SK-N-SH (cell line): Measurements from ENCODE around the gene PGLYRP4. TPM values are rescaled to one million over a fixed set of nuclear protein-coding genes. Genes with fewer than 3 reads are reported as not detected.

Experiments
- CTCF ChIA-PET: fragments of 300-600, 350-600 bp; formaldehyde crosslinking; extraction: SDS; loops from one replicate; lab custom pipeline; 2021; lab: Yijun Ruan, JAX
- POLR2A ChIA-PET: fragments of 350-600 bp; sonication (Branson Sonifier 250); formaldehyde crosslinking; extraction: SDS; loops from one replicate; lab custom pipeline; 2020; ENCODE audit warnings: antibody characterized with exemption, inconsistent platforms; lab: Yijun Ruan, JAX
- DNase-seq: peaks from one replicate; pipeline ENCODE4 v3.0.0; 2012
- H2AFZ ChIP-seq: fragments of 200-600 bp; sonication (generic); 2 replicates; pipeline ENCODE4 v1.8.1; 2016; ENCODE audit warnings: antibody characterized with exemption, mild to moderate bottlenecking, low read depth
- H3F3A ChIP-seq: fragments of 200-600 bp; sonication (generic); replicated peaks from 2 replicates; pipeline ENCODE3; 2016; ENCODE audit warnings: antibody characterized with exemption, mild to moderate bottlenecking; ENCODE audit not compliant: insufficient read depth
- H3K27ac ChIP-seq, 2 experiments: fragments of 200-500 bp in 1 of 2; fragments of 200-600 bp in 1 of 2; sonication (Bioruptor generic) in 1 of 2; sonication (generic), shearing (Covaris generic) in 1 of 2; 2 replicates each; pipeline versions ENCODE4 v1.5.1 to v1.6.1; 2014 to 2016; ENCODE audit warnings: low read depth in 2 of 2, inconsistent platforms in 1 of 2, low read length in 1 of 2, mild to moderate bottlenecking in 1 of 2, mixed read lengths in 1 of 2
- H3K27me3 ChIP-seq: fragments of 200-600 bp; sonication (generic), shearing (Covaris generic); 2 replicates; pipeline ENCODE4 v1.6.1; 2016; ENCODE audit warnings: mixed run types; ENCODE audit not compliant: insufficient read depth
- H3K36me3 ChIP-seq, 2 experiments: fragments of 200-500 bp in 1 of 2; fragments of 200-600 bp in 1 of 2; sonication (Bioruptor generic) in 1 of 2; sonication (generic) in 1 of 2; replicated peaks in 1 of 2; 2 replicates each; pipeline versions ENCODE3 to v1.5.1; 2014 to 2016; ENCODE audit warnings: low read length in 1 of 2, mild to moderate bottlenecking in 1 of 2; ENCODE audit not compliant: insufficient read depth in 2 of 2, control insufficient read depth in 1 of 2
- H3K4me1 ChIP-seq, 2 experiments: fragments of 200-500 bp in 1 of 2; fragments of 200-600 bp in 1 of 2; sonication (Bioruptor generic) in 1 of 2; sonication (generic), shearing (Covaris generic) in 1 of 2; 2 replicates each; pipeline versions ENCODE4 v1.5.1 to v1.6.1; 2014 to 2016; ENCODE audit warnings: low read depth in 1 of 2, low read length in 1 of 2, mixed run types in 1 of 2; ENCODE audit not compliant: insufficient read depth in 2 of 2, control insufficient read depth in 1 of 2
- H3K4me2 ChIP-seq: fragments of 200-600 bp; sonication (generic), shearing (Covaris generic); 2 replicates; pipeline ENCODE4 v1.6.1; 2017; ENCODE audit warnings: mixed run types
- H3K4me3 ChIP-seq, 2 experiments: fragments of 200-500 bp in 1 of 2; fragments of 200-600 bp in 1 of 2; sonication (Bioruptor generic) in 1 of 2; sonication (generic), shearing (Covaris generic) in 1 of 2; 2 replicates each; pipeline versions ENCODE4 v1.5.1 to v1.8.1; 2014 to 2016; ENCODE audit warnings: low read depth in 2 of 2, inconsistent platforms in 1 of 2, low read length in 1 of 2, mild to moderate bottlenecking in 1 of 2, mixed read lengths in 1 of 2, moderate library complexity in 1 of 2
- H3K79me2 ChIP-seq: fragments of 200-600 bp; sonication (generic); 2 replicates; pipeline ENCODE4 v1.8.1; 2017; ENCODE audit warnings: mild to moderate bottlenecking; ENCODE audit not compliant: insufficient read depth
- H3K9ac ChIP-seq: fragments of 200-600 bp; sonication (generic); 2 replicates; pipeline ENCODE4 v1.6.1; 2017; ENCODE audit warnings: mixed run types
- H3K9me2 ChIP-seq: fragments of 200-600 bp; sonication (generic); 2 replicates; pipeline ENCODE4 v1.6.1; 2017; ENCODE audit warnings: mixed run types
- H3K9me3 ChIP-seq: fragments of 200-600 bp; sonication (generic); 2 replicates; pipeline ENCODE4 v1.6.1; 2017; ENCODE audit warnings: mixed run types, mild to moderate bottlenecking, moderate library complexity
- H4K20me1 ChIP-seq: fragments of 200-600 bp; sonication (generic); 2 replicates; pipeline ENCODE4 v1.6.1; 2017; ENCODE audit warnings: mild to moderate bottlenecking, mixed run types; ENCODE audit not compliant: insufficient read depth
- CTCF ChIP-seq: fragments of 200-600 bp; sonication (generic); IDR thresholded peaks from 2 replicates; pipeline ENCODE4 v1.6.1; 2017; ENCODE audit warnings: antibody characterized with exemption, mild to moderate bottlenecking, moderate library complexity
- EP300 ChIP-seq, 2 experiments: IDR thresholded peaks; 2 replicates each; pipeline versions ENCODE4 v1.4.0 to v1.6.1; 2012; ENCODE audit warnings: borderline replicate concordance in 1 of 2, low read depth in 1 of 2, low read length in 1 of 2
- EZH2phosphoT487 ChIP-seq: fragments of 200-600 bp; sonication (generic); IDR thresholded peaks from 2 replicates; pipeline ENCODE4 v1.6.1; 2017; ENCODE audit warnings: low read depth, mixed run types, mild to moderate bottlenecking, antibody characterized with exemption, moderate library complexity, borderline replicate concordance
- FOXJ3 ChIP-seq: sonication (generic); formaldehyde crosslinking; IDR thresholded peaks from 2 replicates; pipeline ENCODE4 v1.5.1; 2020; ENCODE audit warnings: mild to moderate bottlenecking, missing genetic modification reagents
- FOXM1 ChIP-seq: IDR thresholded peaks from 2 replicates; pipeline ENCODE4 v1.4.0; 2012; ENCODE audit warnings: low read depth, mild to moderate bottlenecking
- GATA2 ChIP-seq: sonication (generic); formaldehyde crosslinking; IDR thresholded peaks from 2 replicates; pipeline ENCODE4 v1.5.0; 2020; ENCODE audit warnings: mild to moderate bottlenecking, missing genetic modification reagents
- JUND ChIP-seq: IDR thresholded peaks from 2 replicates; pipeline ENCODE4 v1.4.0; 2012
- NFIC ChIP-seq: IDR thresholded peaks from 2 replicates; pipeline ENCODE4 v1.4.0; 2012; ENCODE audit warnings: borderline replicate concordance
- RFX5 ChIP-seq: IDR thresholded peaks from 2 replicates; pipeline ENCODE4 v1.6.1; 2012; ENCODE audit warnings: mild to moderate bottlenecking, improper control_type of control experiment, low read length
- RXRA ChIP-seq: IDR thresholded peaks from 2 replicates; pipeline ENCODE4 v1.4.0; 2012; ENCODE audit warnings: low read depth, mild to moderate bottlenecking, borderline replicate concordance
- TAF1 ChIP-seq: IDR thresholded peaks from 2 replicates; pipeline ENCODE4 v1.6.1; 2012; ENCODE audit warnings: low read depth, mild to moderate bottlenecking, low read length, moderate library complexity, borderline replicate concordance
- TCF12 ChIP-seq: IDR thresholded peaks from 2 replicates; pipeline ENCODE4 v1.4.0; 2012
- YY1 ChIP-seq: IDR thresholded peaks from 2 replicates; pipeline ENCODE4 v1.4.0; 2012; ENCODE audit warnings: low read depth, mild to moderate bottlenecking
- WGBS: methylation state at CpG from one replicate; pipeline ENCODE4 v1.1.6; 2017; ENCODE audit warnings: low lambda C conversion rate; 5-methylcytosine and 5-hydroxymethylcytosine counted together
- polyA plus RNA-seq, 3 experiments: library from polyadenylated mRNA; depleted of rRNA; stranded (reverse); fragments of >200 nt; gene quantifications; 2 replicates each; pipeline ENCODE4 v1.2.3, GENCODE V29; 2012
- TF ChIP-seq, protein P1 (sequence below): fragments of 150-350 bp; IDR thresholded peaks from 2 replicates; pipeline ENCODE4 v1.6.1; 2017; ENCODE audit warnings: antibody characterized with exemption, low read length, low read depth, borderline replicate concordance
- TF ChIP-seq, protein P2 (sequence below): IDR thresholded peaks from 2 replicates; pipeline ENCODE4 v1.6.1; 2012; ENCODE audit warnings: mild to moderate bottlenecking, low read depth, low read length, moderate library complexity
- TF ChIP-seq, protein P3 (sequence below): IDR thresholded peaks from 2 replicates; pipeline ENCODE4 v1.4.0; 2012; ENCODE audit warnings: low read depth
- TF ChIP-seq, protein P4 (sequence below): IDR thresholded peaks from 2 replicates; pipeline ENCODE4 v1.4.0; 2012; ENCODE audit warnings: low read depth, borderline replicate concordance

PGLYRP4 gene
- polyA plus RNA-seq, 1 of the 3 experiments (the other 2 are of a cell fraction), result not detected

DNA sequence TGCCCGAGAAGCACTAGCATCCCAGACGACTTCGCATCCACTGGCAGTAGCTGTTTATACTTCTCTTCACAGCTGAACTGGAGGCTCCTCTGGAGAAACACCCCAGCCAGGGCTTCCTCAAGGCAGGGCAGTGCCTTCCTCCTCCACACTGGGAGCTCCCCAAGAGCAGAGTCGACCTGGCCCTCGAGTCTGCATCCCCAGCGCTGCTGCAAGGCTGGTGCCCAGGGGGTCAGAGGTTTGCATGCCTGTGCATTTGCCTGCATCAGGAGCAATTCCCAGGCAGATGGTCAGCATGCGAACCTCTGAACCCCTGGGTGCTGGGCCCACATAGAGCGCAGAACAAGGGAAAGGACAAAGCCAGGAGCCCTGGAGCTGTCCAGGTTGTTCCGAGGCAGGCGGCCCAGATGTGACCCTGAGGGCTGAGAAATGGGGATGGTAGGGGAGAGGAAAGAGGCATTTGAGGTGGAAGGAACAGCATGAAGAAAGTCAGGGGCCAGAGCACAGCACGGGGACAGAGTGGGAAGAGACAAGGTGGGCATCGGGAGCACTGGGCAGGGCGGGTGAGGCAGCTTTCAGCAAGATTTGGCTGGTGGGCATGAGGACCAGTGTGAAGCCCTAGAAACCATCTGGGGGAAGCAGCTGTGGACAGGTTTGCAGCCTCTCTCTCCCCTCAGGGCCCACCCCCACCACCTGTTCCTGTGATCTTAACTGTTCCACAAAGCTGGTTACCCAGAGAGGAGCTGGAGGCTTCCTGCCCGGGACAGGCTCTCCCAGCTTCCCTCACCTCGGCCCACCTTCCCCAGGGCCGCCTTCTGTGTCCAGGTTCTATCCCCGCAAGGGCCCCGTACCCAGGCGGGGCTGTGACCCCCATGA is 48.6 kb upstream of the PGLYRP4 start:
- POLR2A ChIA-PET, result no interaction called here
- Histone ChIP-seq H3F3A (no peaks in the 10 kb centered on the region), H3K4me2 (no peak overlapping the region), H3K9me3 (no peaks in the 10 kb centered on the region), H3K79me2 (no peaks in the 10 kb centered on the region), H3K36me3 (no peaks in the 10 kb centered on the region), H4K20me1 (no peaks in the 10 kb centered on the region), H3K9ac (no peak overlapping the region), H3K9me2 (no peaks in the 10 kb centered on the region), H3K4me3 (no peak overlapping the region), H2AFZ (no peak overlapping the region), H3K27ac (no peak overlapping the region), H3K4me1 (no peaks in the 10 kb centered on the region), H3K27me3 (peaks cover 58% of the 10 kb centered on the region; the same call in 1 of the 2 replicates)
- no peak for TF ChIP-seq JUND
- no peak for TF ChIP-seq TCF12
- TF ChIP-seq, protein P1, sequence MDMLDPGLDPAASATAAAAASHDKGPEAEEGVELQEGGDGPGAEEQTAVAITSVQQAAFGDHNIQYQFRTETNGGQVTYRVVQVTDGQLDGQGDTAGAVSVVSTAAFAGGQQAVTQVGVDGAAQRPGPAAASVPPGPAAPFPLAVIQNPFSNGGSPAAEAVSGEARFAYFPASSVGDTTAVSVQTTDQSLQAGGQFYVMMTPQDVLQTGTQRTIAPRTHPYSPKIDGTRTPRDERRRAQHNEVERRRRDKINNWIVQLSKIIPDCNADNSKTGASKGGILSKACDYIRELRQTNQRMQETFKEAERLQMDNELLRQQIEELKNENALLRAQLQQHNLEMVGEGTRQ, result no peak
- TF ChIP-seq RXRA, result no peak
- no peak for TF ChIP-seq NFIC
- DNase-seq, result no peak
- CTCF ChIA-PET, result interaction anchor here (1.2 kb wide), 1 partner anchor 45 kb away, joined by 3 read pairs; no protein-coding TSS in a partner anchor
- WGBS, result 17% methylated on average over 17 of the region's 19 CpGs

DNA sequence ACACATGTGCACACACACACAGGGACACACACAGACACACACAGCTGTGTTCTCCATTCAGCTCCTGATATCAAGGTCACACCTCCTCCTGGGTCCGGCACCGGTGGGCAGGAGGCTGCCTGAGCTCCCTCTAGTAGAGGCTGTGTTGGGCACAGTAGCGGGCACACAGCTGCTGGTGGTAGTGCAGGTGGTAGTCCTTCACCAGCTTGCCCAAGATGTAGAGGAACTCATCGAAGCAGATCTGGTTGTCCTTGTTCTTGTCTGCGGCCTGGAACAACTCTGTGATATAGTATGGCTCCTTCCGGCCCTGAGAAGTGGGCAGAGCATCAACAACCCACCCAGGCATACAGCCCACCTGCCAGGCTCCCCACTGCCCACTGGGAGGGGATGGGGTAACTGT is 47.8 kb upstream of the PGLYRP4 start:
- H3K27me3 ChIP-seq, result peaks cover 57% of the 10 kb centered on the region
- no peak overlapping the region for H3K4me3 ChIP-seq
- H3K79me2 ChIP-seq, result no peaks in the 10 kb centered on the region
- no peaks in the 10 kb centered on the region for H4K20me1 ChIP-seq
- no peak overlapping the region for H3K9ac ChIP-seq
- no peak overlapping the region for H3K4me2 ChIP-seq
- WGBS, result 0% methylated on average over 3 of the region's 6 CpGs
- no peak overlapping the region for H2AFZ ChIP-seq
- H3K27ac ChIP-seq, result no peak overlapping the region
- no peaks in the 10 kb centered on the region for H3K9me3 ChIP-seq
- no peaks in the 10 kb centered on the region for H3K9me2 ChIP-seq
- no peaks in the 10 kb centered on the region for H3F3A ChIP-seq
- ChIA-PET POLR2A (no interaction called here), CTCF (interaction anchor here (0.8 to 1.4 kb wide), 4 partner anchors 44 to 99 kb away, joined by 3 to 4 read pairs (median 4); no protein-coding TSS in a partner anchor)
- H3K4me1 ChIP-seq, result no peaks in the 10 kb centered on the region
- H3K36me3 ChIP-seq, result no peaks in the 10 kb centered on the region
- no peak for DNase-seq
- TF ChIP-seq EP300 (IDR thresholded peaks at IDR 0.05; ENCODE audit: borderline replicate concordance in 1 of 2, low read depth in 1 of 2, low read length in 1 of 2) (no peak), YY1 (no peak), EZH2phosphoT487 (no peak), TAF1 (no peak), FOXJ3 (no peak), JUND (no peak), RFX5 (no peak), GATA2 (CRISPR knock-in tag) (no peak), FOXM1 (no peak), RXRA (no peak), CTCF (no peak)
- TF ChIP-seq, protein P2, sequence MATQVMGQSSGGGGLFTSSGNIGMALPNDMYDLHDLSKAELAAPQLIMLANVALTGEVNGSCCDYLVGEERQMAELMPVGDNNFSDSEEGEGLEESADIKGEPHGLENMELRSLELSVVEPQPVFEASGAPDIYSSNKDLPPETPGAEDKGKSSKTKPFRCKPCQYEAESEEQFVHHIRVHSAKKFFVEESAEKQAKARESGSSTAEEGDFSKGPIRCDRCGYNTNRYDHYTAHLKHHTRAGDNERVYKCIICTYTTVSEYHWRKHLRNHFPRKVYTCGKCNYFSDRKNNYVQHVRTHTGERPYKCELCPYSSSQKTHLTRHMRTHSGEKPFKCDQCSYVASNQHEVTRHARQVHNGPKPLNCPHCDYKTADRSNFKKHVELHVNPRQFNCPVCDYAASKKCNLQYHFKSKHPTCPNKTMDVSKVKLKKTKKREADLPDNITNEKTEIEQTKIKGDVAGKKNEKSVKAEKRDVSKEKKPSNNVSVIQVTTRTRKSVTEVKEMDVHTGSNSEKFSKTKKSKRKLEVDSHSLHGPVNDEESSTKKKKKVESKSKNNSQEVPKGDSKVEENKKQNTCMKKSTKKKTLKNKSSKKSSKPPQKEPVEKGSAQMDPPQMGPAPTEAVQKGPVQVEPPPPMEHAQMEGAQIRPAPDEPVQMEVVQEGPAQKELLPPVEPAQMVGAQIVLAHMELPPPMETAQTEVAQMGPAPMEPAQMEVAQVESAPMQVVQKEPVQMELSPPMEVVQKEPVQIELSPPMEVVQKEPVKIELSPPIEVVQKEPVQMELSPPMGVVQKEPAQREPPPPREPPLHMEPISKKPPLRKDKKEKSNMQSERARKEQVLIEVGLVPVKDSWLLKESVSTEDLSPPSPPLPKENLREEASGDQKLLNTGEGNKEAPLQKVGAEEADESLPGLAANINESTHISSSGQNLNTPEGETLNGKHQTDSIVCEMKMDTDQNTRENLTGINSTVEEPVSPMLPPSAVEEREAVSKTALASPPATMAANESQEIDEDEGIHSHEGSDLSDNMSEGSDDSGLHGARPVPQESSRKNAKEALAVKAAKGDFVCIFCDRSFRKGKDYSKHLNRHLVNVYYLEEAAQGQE, result no peak
- TF ChIP-seq, protein P1, result no peak
- TF ChIP-seq, protein P3, sequence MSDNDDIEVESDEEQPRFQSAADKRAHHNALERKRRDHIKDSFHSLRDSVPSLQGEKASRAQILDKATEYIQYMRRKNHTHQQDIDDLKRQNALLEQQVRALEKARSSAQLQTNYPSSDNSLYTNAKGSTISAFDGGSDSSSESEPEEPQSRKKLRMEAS, result no peak
- TF ChIP-seq, protein P4, sequence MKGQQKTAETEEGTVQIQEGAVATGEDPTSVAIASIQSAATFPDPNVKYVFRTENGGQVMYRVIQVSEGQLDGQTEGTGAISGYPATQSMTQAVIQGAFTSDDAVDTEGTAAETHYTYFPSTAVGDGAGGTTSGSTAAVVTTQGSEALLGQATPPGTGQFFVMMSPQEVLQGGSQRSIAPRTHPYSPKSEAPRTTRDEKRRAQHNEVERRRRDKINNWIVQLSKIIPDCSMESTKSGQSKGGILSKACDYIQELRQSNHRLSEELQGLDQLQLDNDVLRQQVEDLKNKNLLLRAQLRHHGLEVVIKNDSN, result no peak
